HFFc6 (cell line): ENCODE results near the gene DLEC1. TPM values are rescaled to one million over a fixed set of nuclear protein-coding genes. Genes with fewer than 3 reads are reported as not detected.

Source experiments
- DNase-seq: peaks from one replicate; pipeline ENCODE4 v3.0.0-alpha.2; 2018
- H3K27ac Mint-ChIP-seq: 2 replicates; pipeline ENCODE4 v1.8.0; 2020; ENCODE audit warnings: mild to moderate bottlenecking, mixed read lengths
- H3K27me3 Mint-ChIP-seq: 2 replicates; pipeline ENCODE4 v1.8.0; 2021; ENCODE audit warnings: mild to moderate bottlenecking, moderate library complexity, mixed read lengths; ENCODE audit not compliant: insufficient read depth
- H3K36me3 Mint-ChIP-seq: 2 replicates; pipeline ENCODE4 v1.8.0; 2021; ENCODE audit warnings: low read depth, mixed read lengths
- H3K4me1 Mint-ChIP-seq: 2 replicates; pipeline ENCODE4 v1.8.0; 2020; ENCODE audit warnings: low read depth, mixed read lengths
- H3K4me3 Mint-ChIP-seq: 2 replicates; pipeline ENCODE4 v1.8.0; 2020; ENCODE audit warnings: mild to moderate bottlenecking, moderate library complexity, mixed read lengths
- H3K9me3 Mint-ChIP-seq: 2 replicates; pipeline ENCODE4 v1.8.0; 2020; ENCODE audit warnings: mild to moderate bottlenecking, mixed read lengths
- CTCF ChIP-seq: fragments of 200-600 bp; sonication (generic); IDR thresholded peaks from 2 replicates; pipeline ENCODE4 v1.5.0; 2021; ENCODE audit warnings: antibody characterized with exemption, mild to moderate bottlenecking
- total RNA-seq, 6 experiments: library from RNA; stranded (reverse); fragmentation: NEBNext Ultra II Directional; extraction: Animal tissue kit (Norgen Biotek cat#: 25700); gene quantifications; 2 replicates in 1 of 6; 3 replicates in 5 of 6; pipeline ENCODE4 v1.2.3, GENCODE V29; 2021

The DLEC1 gene
- total RNA-seq, 6 experiments from 2014 or later: 0.05 TPM; not detected in 5

DNA sequence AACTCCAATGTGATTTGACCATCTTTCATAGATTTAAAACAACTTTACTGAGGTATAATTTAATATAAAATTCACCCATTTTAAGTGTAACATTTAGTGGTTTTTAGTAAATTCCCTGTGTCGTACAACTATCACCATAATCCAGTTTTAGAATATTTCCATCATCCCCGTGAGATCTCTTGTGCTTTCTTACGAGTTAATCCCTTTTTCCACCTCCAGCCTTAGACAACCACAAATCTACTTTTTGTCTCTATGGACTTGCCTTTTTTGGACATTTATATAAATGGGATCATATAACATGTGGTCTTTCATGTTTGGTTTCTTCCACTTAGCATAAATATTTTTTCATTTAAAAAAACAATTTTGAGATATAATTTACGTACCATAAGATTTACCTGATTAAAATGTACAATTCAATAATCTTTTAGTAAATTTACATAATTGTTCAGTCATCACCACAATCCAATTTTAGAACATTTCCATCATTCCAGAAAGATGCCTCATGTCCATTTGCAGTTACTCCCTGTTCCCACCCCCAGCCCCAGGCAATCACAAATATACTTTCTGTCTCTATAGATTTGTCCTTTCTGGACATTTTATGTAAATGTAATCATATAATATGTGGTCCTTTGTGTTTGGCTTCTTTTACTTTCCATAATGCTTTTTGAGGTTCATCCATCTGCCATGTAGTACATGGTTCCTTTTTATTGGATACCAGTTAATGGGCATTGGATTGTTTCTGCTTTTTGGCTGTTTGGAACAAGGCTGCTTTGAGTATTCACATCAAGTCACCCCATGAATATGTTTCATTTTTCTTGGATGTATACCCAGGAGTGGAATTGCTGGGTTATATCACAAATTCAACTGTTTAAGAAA lies 129.4 kb downstream of the DLEC1 start:
- no peak for TF ChIP-seq CTCF
- Mint-ChIP-seq H3K4me3 (peak overlapping the region; percentile 95), H3K27me3 (peaks cover 10% of the 10 kb centered on the region), H3K9me3 (peaks cover 3% of the 10 kb centered on the region; the same call in 1 of the 2 replicates), H3K36me3 (peaks cover 21% of the 10 kb centered on the region), H3K27ac (peak overlapping the region; percentile 100), H3K4me1 (peaks cover 77% of the 10 kb centered on the region)
- DNase-seq: peak; percentile 73

GRCh38 chr3:38169027-38169317 lies 130.0 kb downstream of the DLEC1 start:
- no peak for TF ChIP-seq CTCF
- Mint-ChIP-seq H3K27me3 (peaks cover 10% of the 10 kb centered on the region), H3K9me3 (peaks cover 3% of the 10 kb centered on the region; the same call in 1 of the 2 replicates), H3K27ac (peak overlapping the region; percentile 100), H3K36me3 (peaks cover 21% of the 10 kb centered on the region), H3K4me1 (peaks cover 83% of the 10 kb centered on the region), H3K4me3 (peak overlapping the region; percentile 95)
- DNase-seq: peak; percentile 82

- peaks cover 3% of the 10 kb centered on the region; the same call in 1 of the 2 replicates for H3K9me3 Mint-ChIP-seq
- peak overlapping the region; percentile 80 for H3K27ac Mint-ChIP-seq
- peaks cover 94% of the 10 kb centered on the region for H3K4me1 Mint-ChIP-seq
Observed at GRCh38 chr3:38170722-38171121, 131.7 kb downstream of the DLEC1 start.

DNA sequence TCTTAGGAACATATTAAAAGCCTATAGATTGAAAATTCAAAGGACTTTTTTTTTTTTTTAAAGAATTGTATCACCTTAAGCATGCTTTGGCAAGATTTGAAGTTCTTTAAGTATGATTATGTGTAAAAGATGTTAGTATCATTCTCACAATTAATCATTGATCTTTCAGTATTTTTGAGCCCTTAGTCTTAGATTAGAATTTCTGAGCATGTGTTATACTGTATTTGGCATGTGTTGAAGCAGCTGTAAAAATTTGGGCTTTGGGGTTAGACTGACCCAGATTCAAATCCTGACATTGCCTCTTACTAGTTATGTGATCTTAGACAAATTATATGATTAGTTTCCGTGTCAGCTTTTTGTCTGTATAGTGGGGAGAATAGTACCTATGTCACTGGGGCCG lies 132.6 kb downstream of the DLEC1 start:
- H3K4me1 Mint-ChIP-seq: peaks cover 89% of the 10 kb centered on the region
- no peak overlapping the region for H3K4me3 Mint-ChIP-seq
- no peaks in the 10 kb centered on the region for H3K9me3 Mint-ChIP-seq
- no peak overlapping the region for H3K27ac Mint-ChIP-seq
- DNase-seq: no peak
- no peak for TF ChIP-seq CTCF
- H3K36me3 Mint-ChIP-seq: peaks cover 14% of the 10 kb centered on the region
- H3K27me3 Mint-ChIP-seq: peaks cover 6% of the 10 kb centered on the region

More at GRCh38 chr3:38170722-38171121, 131.7 kb downstream of the DLEC1 start:
- peaks cover 10% of the 10 kb centered on the region for H3K27me3 Mint-ChIP-seq
- no peak for DNase-seq
- no peak overlapping the region; the same call in 1 of the 2 replicates for H3K4me3 Mint-ChIP-seq
- TF ChIP-seq CTCF: no peak
- peaks cover 21% of the 10 kb centered on the region for H3K36me3 Mint-ChIP-seq

Other genes with a start within 250 kb of the DLEC1 start
- 10 to 100 TPM; 30.3 to 38.8 (median 36.2) TPM for gene CTDSPL, start 177.3 kb upstream of the DLEC1 start, total RNA-seq
- 1 to 10 TPM; 3.5 to 4.6 (median 3.7) TPM for gene VILL, start 48.4 kb upstream of the DLEC1 start, total RNA-seq
- gene PLCD1, start 9.6 kb upstream of the DLEC1 start, total RNA-seq: 10 to 100 TPM; 11.1 to 22.4 (median 17.6) TPM
- 10 to 100 TPM; 45.1 to 60.9 (median 52.1) TPM for gene ACAA1, start 97.9 kb downstream of the DLEC1 start, total RNA-seq
- 10 to 100 TPM; 25.1 to 31.9 (median 28.4) TPM for gene MYD88, start 99.5 kb downstream of the DLEC1 start, total RNA-seq
- gene OXSR1, start 126.3 kb downstream of the DLEC1 start, total RNA-seq: 10 to 100 TPM; 48.5 to 54.3 (median 51.5) TPM
- gene SLC22A13, start 226.6 kb downstream of the DLEC1 start, total RNA-seq: under 1 TPM in 5 of 6 experiments, not detected in 1; 0.17 to 0.30 (median 0.20) TPM
- gene SLC22A14, start 243.1 kb downstream of the DLEC1 start, total RNA-seq: under 1 TPM in 1 of 6 experiments, not detected in 5; 0.09 TPM